K562 (cell line): Measurements from ENCODE around the gene AIDA. TPM values are rescaled to one million over a fixed set of nuclear protein-coding genes. Genes with fewer than 3 reads are reported as not detected.

ENCODE experiments used
- CCAR2 ChIP-seq: fragments of 200-400 bp; formaldehyde crosslinking; IDR thresholded peaks from 2 replicates; pipeline ENCODE4 v1.6.1; 2017; ENCODE audit warnings: mild to moderate bottlenecking, low read depth, low read length
- FIP1L1 ChIP-seq: fragments of 200-400 bp; formaldehyde crosslinking; IDR thresholded peaks from 2 replicates; pipeline ENCODE4 v1.6.1; 2018; ENCODE audit warnings: mild to moderate bottlenecking, low read depth, low read length; ENCODE audit not compliant: poor library complexity, severe bottlenecking
- PHF8 ChIP-seq: fragments of 200-600 bp; sonication (generic); IDR thresholded peaks from 2 replicates; pipeline ENCODE4 v1.6.1; 2012; ENCODE audit warnings: mixed run types, mild to moderate bottlenecking, inconsistent platforms, low read length, moderate library complexity, borderline replicate concordance
- SRSF1 ChIP-seq: fragments of 200-400 bp; formaldehyde crosslinking; IDR thresholded peaks from 2 replicates; pipeline ENCODE4 v1.6.1; 2017; ENCODE audit warnings: mild to moderate bottlenecking, low read depth, low read length, moderate library complexity
- TCFL5 ChIP-seq: fragments of 250-450 bp; sonication (Bioruptor Pico); conservative IDR thresholded peaks from 2 replicates; pipeline ENCODE4 v1.6.1; 2021; ENCODE audit warnings: mild to moderate bottlenecking, moderate library complexity, matching md5 sums
- ZFPM2 ChIP-seq: fragments of 250-450 bp; sonication (Bioruptor Pico); IDR thresholded peaks from 2 replicates; pipeline ENCODE4 v1.5.1; 2022; ENCODE audit warnings: mild to moderate bottlenecking
- polyA plus RNA-seq, 8 experiments: library from polyadenylated mRNA; depleted of rRNA in 4 of 8; stranded (reverse) in 5 of 8; unstranded in 3 of 8; fragments of >200 nt; fragmentation: Nextera tagmentation in 2 of 8; fragmentation: Illumina TruSeq in 1 of 8; extraction: Ambion mirVana in 2 of 8; extraction: Trizol in 1 of 8; gene quantifications; 2 replicates each; pipeline versions ENCODE4 v1.2.1 to v1.2.3, GENCODE V29; 2011 to 2014; ENCODE audit warnings: inconsistent platforms in 1 of 8, missing spikeins in 1 of 8
- total RNA-seq, 7 experiments: library from RNA; depleted of rRNA in 6 of 7; stranded (reverse); fragments of >200 nt in 6 of 7; fragmentation: Illumina TruSeq in 2 of 7; extraction: Trizol in 2 of 7; gene quantifications; 2 replicates each; pipeline versions ENCODE4 v1.2.1 to v1.2.3, GENCODE V29; 2011 to 2021; ENCODE audit warnings: low replicate concordance in 1 of 7
- TF ChIP-seq, protein P1 (sequence below), 2 experiments: fragments of 450-650 bp in 1 of 2; sonication (generic) in 1 of 2; formaldehyde crosslinking in 1 of 2; IDR thresholded peaks; 2 replicates each; pipeline versions ENCODE4 v1.7.1 to v1.9.0; 2016 to 2022; ENCODE audit warnings: inconsistent platforms in 1 of 2, mild to moderate bottlenecking in 1 of 2, missing genetic modification reagents in 1 of 2

The AIDA gene
- total and polyA plus RNA-seq, 9 of the 15 experiments (the other 6 are each of a cell fraction or from before 2014, with no cell fraction given), result 18.2 to 77.9 (median 24.9) TPM

DNA sequence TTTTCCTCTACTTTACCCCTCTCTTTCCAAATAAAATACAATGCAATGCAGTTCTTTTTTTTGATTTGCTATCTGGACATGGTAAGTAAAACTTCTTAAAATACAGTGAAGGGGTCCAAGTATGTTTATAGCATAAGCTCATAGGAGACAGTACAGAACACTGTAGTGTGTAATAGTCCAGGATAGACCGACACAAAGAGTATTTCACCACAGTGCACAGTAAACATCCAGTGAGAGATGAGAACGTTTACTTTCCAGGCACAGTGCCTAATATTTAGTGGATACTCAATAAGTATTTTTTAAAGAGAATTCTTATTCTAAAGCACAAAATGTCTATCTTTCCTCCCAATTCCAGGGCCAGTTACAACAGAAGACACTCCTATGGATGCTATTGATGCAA lies 79.5 kb downstream of the AIDA start (continued):
- no peak for TF ChIP-seq PHF8
- no peak for TF ChIP-seq SRSF1
- no peak for TF ChIP-seq ZFPM2 (CRISPR knock-in tag)
- no peak for TF ChIP-seq CCAR2
- no peak for TF ChIP-seq FIP1L1
- TF ChIP-seq, protein P1, sequence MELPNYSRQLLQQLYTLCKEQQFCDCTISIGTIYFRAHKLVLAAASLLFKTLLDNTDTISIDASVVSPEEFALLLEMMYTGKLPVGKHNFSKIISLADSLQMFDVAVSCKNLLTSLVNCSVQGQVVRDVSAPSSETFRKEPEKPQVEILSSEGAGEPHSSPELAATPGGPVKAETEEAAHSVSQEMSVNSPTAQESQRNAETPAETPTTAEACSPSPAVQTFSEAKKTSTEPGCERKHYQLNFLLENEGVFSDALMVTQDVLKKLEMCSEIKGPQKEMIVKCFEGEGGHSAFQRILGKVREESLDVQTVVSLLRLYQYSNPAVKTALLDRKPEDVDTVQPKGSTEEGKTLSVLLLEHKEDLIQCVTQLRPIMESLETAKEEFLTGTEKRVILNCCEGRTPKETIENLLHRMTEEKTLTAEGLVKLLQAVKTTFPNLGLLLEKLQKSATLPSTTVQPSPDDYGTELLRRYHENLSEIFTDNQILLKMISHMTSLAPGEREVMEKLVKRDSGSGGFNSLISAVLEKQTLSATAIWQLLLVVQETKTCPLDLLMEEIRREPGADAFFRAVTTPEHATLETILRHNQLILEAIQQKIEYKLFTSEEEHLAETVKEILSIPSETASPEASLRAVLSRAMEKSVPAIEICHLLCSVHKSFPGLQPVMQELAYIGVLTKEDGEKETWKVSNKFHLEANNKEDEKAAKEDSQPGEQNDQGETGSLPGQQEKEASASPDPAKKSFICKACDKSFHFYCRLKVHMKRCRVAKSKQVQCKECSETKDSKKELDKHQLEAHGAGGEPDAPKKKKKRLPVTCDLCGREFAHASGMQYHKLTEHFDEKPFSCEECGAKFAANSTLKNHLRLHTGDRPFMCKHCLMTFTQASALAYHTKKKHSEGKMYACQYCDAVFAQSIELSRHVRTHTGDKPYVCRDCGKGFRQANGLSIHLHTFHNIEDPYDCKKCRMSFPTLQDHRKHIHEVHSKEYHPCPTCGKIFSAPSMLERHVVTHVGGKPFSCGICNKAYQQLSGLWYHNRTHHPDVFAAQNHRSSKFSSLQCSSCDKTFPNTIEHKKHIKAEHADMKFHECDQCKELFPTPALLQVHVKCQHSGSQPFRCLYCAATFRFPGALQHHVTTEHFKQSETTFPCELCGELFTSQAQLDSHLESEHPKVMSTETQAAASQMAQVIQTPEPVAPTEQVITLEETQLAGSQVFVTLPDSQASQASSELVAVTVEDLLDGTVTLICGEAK (IDR thresholded peaks at IDR 0.05), result no peak
- TF ChIP-seq, protein P1 (CRISPR knock-in tag; IDR thresholded peaks at IDR 0.05), result no peak
- TF ChIP-seq TCFL5 (CRISPR knock-in tag), result no peak
